Loucy (cell line): ENCODE measurements around the gene CLDN22.

Experiments used
- H2AFZ ChIP-seq: fragments of 200-600 bp; sonication (generic); 2 replicates; pipeline ENCODE4 v1.6.0; 2016; ENCODE audit warnings: antibody characterized with exemption, mild to moderate bottlenecking, low read length, moderate library complexity
- H3F3A ChIP-seq: fragments of 200-600 bp; 2 replicates; pipeline ENCODE4 v1.6.0; 2016; ENCODE audit warnings: antibody characterized with exemption, low read depth, mild to moderate bottlenecking
- H3K27me3 ChIP-seq: fragments of 200-600 bp; sonication (generic); 2 replicates; pipeline ENCODE4 v1.6.1; 2014; ENCODE audit warnings: low read length, mild to moderate bottlenecking; ENCODE audit not compliant: insufficient read depth, poor library complexity, severe bottlenecking
- H3K36me3 ChIP-seq: fragments of 200-600 bp; sonication (generic); 2 replicates; pipeline ENCODE4 v1.6.1; 2016; ENCODE audit warnings: low read length; ENCODE audit not compliant: insufficient read depth
- H3K4me1 ChIP-seq: fragments of 200-600 bp; sonication (generic); 2 replicates; pipeline ENCODE4 v1.5.1; 2014; ENCODE audit warnings: low read length, mild to moderate bottlenecking; ENCODE audit not compliant: insufficient read depth, poor library complexity, severe bottlenecking
- H3K4me2 ChIP-seq: fragments of 200-600 bp; sonication (generic); 2 replicates; pipeline ENCODE4 v1.6.0; 2014; ENCODE audit warnings: antibody characterized with exemption, low read length, low read depth, mild to moderate bottlenecking; ENCODE audit not compliant: poor library complexity, severe bottlenecking
- H3K4me3 ChIP-seq: fragments of 200-600 bp; sonication (generic); 2 replicates; pipeline ENCODE4 v1.5.1; 2014; ENCODE audit warnings: low read length, mild to moderate bottlenecking, mixed read lengths; ENCODE audit not compliant: poor library complexity, severe bottlenecking
- H3K79me2 ChIP-seq: fragments of 200-600 bp; sonication (generic); 2 replicates; pipeline ENCODE4 v1.6.1; 2014; ENCODE audit warnings: low read length; ENCODE audit not compliant: insufficient read depth
- H3K9ac ChIP-seq: fragments of 200-600 bp; sonication (generic); 2 replicates; pipeline ENCODE4 v1.6.0; 2014; ENCODE audit warnings: mild to moderate bottlenecking, low read depth, low read length, moderate library complexity; ENCODE audit not compliant: poor library complexity, severe bottlenecking
- H3K9me2 ChIP-seq: fragments of 200-600 bp; sonication (generic); replicated peaks from 2 replicates; pipeline ENCODE4 v1.6.1; 2016; ENCODE audit warnings: low read depth, low read length, mixed read lengths
- H3K9me3 ChIP-seq: fragments of 200-600 bp; sonication (generic); 2 replicates; pipeline ENCODE4 v1.6.1; 2014; ENCODE audit warnings: mild to moderate bottlenecking, antibody characterized with exemption, low read length, low read depth; ENCODE audit not compliant: insufficient read depth
- H4K20me1 ChIP-seq: fragments of 200-600 bp; sonication (generic); 2 replicates; pipeline ENCODE4 v1.6.0; 2014; ENCODE audit warnings: antibody characterized with exemption, low read length, mild to moderate bottlenecking; ENCODE audit not compliant: insufficient read depth, poor library complexity, severe bottlenecking
- CTCF ChIP-seq: fragments of 200-600 bp; sonication (generic); conservative IDR thresholded peaks from 2 replicates; pipeline ENCODE4 v1.5.1; 2014; ENCODE audit warnings: mild to moderate bottlenecking, antibody characterized with exemption, low read length
- EZH2phosphoT487 ChIP-seq: fragments of 200-600 bp; IDR thresholded peaks from 2 replicates; pipeline ENCODE4 v1.6.1; 2018; ENCODE audit warnings: antibody characterized with exemption, mild to moderate bottlenecking, moderate library complexity, borderline replicate concordance

Gene CLDN22

DNA sequence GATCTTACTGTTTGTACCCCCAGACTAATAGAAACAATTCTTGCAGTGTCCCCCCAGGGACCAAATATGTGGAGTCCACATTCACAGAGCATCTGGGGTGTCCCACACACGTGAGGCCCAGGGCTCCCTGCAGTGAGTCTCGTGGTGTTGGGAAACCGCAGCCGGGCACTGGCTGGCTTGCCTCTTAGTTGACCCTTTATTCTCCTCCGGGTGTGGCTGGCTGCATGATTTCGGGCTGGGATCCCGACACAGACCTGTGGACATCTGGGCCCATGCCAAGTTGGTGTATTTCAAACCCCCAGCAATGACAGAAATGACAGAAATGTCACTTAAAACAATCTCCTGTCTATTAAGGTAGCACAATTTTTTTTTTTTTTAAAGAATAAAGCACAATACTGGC, 17.8 kb upstream of the CLDN22 start:
- H3K4me2 ChIP-seq, result no peak overlapping the region
- H3K4me1 ChIP-seq, result no peaks in the 10 kb centered on the region
- H3F3A ChIP-seq, result no peaks in the 10 kb centered on the region
- no peak overlapping the region for H3K4me3 ChIP-seq
- H3K9me2 ChIP-seq, result no peaks in the 10 kb centered on the region
- no peaks in the 10 kb centered on the region for H3K36me3 ChIP-seq
- H3K9me3 ChIP-seq, result no peaks in the 10 kb centered on the region
- no peak overlapping the region for H2AFZ ChIP-seq
- H3K79me2 ChIP-seq, result no peaks in the 10 kb centered on the region
- H4K20me1 ChIP-seq, result no peaks in the 10 kb centered on the region
- H3K9ac ChIP-seq, result no peak overlapping the region
- TF ChIP-seq CTCF, result no peak
- TF ChIP-seq EZH2phosphoT487, result no peak
- no peaks in the 10 kb centered on the region for H3K27me3 ChIP-seq

DNA sequence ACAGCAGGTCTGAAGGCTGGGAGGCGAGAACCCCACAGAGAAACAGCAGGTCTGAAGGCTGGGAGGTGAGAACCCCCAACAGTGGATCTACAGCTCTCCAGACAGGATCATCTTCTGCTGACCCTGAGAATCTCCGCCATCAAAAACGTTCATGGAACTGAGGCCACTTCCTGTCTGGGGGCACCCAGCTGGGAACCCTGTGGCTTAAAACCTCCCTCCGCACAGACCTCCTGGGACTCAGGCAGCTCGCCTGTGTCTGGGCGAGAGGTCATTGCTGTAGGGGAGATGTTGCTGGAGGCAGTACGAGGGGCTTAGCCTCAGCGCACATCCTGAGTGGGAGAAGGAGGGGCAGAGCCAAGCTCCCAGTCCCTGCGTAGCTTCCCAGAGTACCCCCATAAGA, 17.3 kb upstream of the CLDN22 start:
- H3K9me3 ChIP-seq, result no peaks in the 10 kb centered on the region
- TF ChIP-seq CTCF (no peak), EZH2phosphoT487 (no peak)

GRCh38 chr4:183335369-183335940, 15.4 kb upstream of the CLDN22 start:
- no peak for TF ChIP-seq CTCF
- no peak for TF ChIP-seq EZH2phosphoT487
- Histone ChIP-seq H3K79me2 (no peaks in the 10 kb centered on the region), H2AFZ (no peak overlapping the region), H3K9ac (no peak overlapping the region), H3K36me3 (no peaks in the 10 kb centered on the region), H3K27me3 (no peaks in the 10 kb centered on the region), H3K9me2 (no peaks in the 10 kb centered on the region), H3K9me3 (no peaks in the 10 kb centered on the region), H3F3A (no peaks in the 10 kb centered on the region), H3K4me3 (no peak overlapping the region), H3K4me2 (no peak overlapping the region), H3K4me1 (no peaks in the 10 kb centered on the region), H4K20me1 (no peaks in the 10 kb centered on the region)

More for the DNA sequence above, 17.3 kb upstream of the CLDN22 start:
- Histone ChIP-seq H3K4me1 (no peaks in the 10 kb centered on the region), H3K4me3 (no peak overlapping the region), H3K4me2 (no peak overlapping the region), H3K79me2 (no peaks in the 10 kb centered on the region), H4K20me1 (no peaks in the 10 kb centered on the region), H3K36me3 (no peaks in the 10 kb centered on the region), H3K9me2 (no peaks in the 10 kb centered on the region), H3K9ac (no peak overlapping the region), H2AFZ (no peak overlapping the region), H3F3A (no peaks in the 10 kb centered on the region), H3K27me3 (no peaks in the 10 kb centered on the region)
